DMS79 treated with DMSO at 0.1 percent for 48 hours (cell line): ENCODE results near the gene EDA.
"Not testable (repeated sequence)": the region's sequence is repeated elsewhere in the genome, so short reads cannot be mapped to it uniquely, and the experiment has no call there.

Source experiments
- DNase-seq: peaks from one replicate; lab custom pipeline; 2025; lab: John Stamatoyannopoulos, UW

The EDA gene

DNA sequence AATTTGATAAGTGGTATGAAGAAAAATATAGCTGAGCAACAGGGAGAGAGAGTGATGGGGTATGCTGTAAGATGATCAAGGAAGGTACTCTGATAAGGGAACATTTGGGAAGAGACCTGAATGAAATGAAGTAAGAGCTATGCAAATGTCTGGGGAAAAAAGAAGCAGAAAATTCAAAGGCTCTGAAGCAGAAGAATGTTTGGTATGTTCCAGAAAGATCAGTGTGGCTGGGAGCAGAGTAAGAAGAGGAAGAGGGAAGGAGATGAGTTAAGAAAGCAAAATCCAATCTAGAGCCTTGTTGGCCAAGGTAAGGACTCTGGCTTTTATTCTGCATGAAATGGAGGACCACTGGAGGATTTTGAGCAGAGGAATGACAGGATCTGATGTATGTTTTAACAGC is 343.8 kb downstream of the EDA start:
- no peak for DNase-seq

DNA sequence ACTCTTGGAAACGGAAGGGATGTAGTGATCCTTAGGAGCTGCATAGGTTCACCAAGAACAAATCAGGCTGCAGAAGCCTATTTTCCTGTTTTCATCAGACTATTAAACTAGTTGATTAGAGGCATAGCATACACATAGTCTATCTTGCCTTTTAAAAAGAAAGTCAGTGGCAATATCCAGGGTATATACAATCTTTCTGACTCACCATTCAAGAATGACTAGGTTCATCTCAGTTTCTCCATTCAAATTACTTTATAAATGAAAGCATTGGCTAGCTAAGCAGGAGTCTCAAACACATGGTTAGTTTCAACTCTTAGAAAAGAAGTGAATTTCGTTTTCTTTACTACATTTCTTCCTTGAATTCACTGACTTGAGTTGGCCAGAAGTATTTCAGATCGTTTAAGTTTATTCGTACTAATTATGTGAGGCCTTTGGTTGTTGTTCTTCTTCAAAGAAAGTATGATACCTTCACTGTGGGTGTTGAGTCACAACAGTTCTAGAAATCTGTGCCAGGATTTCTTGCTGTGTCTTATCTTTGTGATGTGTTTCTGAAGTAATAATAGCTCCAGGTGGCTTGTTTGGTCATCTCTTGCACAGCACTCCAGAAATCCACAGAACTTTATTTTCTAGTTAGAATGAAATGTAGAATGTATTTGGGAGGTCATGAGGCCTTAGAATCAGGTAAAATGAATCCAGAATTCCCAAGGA is 345.6 kb downstream of the EDA start:
- no peak for DNase-seq

DNA sequence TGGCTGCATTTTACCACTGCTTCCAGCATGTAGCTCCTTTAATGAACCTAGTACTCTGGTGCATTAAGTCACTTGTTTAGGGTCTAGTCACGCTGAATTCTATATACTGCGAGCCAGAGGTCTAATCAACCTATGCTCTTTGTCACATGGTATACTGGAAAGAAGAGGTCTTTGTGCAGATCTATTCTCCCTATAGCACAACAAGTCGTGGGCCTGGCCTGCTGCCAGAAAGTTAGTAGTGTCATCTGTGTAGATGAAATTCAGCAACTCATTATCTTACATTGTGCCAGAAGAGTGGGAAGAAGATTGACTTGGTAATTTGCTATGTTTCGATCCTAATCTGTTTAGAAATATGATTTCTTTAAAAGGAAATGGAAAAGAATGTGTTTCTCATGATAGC is 353.0 kb downstream of the EDA start:
- no peak for DNase-seq

DNA sequence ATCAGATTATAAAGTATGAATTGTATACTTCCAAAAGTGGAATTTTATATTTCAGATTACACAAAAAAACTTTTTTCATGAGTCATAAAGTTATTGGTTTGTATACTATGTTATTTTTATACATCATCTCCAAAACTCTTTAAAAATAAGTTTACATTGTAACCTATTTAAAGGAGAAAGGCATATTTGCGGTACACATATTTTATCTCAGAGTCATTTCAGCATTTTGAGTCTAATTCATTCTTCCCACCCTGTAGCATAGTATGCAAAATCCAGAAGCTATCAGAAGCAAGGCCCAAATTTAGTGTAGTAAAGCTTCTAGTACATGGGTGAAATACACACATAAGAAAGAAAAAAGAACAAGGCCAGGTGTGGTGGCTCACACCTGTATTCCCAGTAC is 353.5 kb downstream of the EDA start:
- no peak for DNase-seq

DNA sequence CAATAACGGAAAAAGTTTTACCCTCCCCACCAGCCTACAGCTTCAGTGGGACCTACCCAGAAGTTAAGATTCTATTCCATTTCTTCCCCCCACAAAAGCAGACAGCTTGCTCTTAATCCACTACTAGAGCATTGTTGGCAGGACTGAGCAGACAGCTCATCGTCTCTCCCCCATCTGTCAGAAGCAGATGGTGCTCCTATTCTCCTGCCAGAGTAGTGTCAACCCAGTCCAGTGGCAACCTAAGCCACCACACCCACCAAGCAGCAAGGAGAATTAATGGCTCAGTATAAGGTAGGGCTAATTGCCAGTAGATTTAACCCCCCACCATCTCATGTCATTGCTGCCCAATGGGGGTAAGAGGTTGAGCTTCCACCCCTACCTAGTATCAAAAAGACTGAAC is 371.8 kb downstream of the EDA start:
- no peak for DNase-seq

DNA sequence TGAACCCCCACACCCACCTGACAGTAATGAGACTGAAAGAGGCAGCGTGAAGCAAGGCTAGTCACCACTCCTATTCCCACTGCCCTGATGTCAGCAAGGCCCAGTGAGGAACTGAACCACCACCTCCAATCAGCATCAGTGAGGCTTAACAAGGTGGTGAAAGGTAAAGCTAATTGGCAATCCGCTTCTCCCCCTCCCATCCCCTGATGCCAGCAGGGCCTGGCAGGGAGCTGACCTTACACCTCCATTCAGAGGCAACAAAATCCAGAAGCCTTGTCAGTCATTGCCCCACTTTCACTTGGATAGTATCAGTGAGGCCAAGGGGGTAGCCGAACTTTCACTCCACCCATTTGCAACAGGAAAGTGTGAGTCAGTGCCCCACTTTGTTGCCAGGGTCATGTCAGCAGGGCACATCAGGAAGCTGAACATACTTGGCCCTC is 373.1 kb downstream of the EDA start:
- DNase-seq = no peak

DNA sequence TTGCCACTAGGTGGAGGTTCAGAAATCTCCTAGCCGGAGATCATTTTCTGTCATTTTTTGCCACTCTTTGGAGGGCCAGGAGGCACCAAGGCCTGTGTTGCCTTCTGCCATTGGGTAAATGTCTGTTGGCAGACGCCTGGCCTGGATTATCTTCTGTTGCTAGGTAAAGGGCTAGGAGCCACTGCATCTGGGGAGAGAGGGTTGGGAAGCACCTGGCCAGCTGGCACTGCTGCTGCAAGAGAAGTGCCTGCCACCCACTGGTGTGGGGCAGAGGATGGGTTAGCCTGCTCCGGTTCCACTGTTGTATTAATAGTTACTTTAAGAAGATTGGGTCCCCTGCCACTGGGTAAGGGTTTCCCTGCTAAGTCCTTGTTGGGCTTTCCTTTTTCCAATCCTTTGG is 375.8 kb downstream of the EDA start:
- DNase-seq = no peak

DNA sequence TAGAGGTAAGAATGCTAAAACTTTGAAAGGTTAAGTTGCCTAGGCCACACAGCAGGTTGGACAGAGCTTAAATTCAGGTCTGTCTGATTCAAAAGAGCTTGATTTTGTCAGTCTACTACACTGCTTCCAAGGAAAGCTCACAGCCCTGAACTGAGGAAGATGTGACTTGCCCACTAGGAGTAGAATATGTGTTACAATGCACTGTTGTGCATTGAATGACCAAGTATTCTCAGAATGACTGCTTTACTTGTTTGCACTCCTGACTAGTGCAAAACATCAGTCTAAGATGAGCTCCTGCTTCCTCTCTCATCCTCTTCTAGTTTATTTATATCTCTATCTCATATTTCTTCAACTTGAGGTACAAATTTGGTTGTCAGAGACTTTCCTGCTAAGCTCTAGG is 377.6 kb downstream of the EDA start:
- DNase-seq = no peak

DNA sequence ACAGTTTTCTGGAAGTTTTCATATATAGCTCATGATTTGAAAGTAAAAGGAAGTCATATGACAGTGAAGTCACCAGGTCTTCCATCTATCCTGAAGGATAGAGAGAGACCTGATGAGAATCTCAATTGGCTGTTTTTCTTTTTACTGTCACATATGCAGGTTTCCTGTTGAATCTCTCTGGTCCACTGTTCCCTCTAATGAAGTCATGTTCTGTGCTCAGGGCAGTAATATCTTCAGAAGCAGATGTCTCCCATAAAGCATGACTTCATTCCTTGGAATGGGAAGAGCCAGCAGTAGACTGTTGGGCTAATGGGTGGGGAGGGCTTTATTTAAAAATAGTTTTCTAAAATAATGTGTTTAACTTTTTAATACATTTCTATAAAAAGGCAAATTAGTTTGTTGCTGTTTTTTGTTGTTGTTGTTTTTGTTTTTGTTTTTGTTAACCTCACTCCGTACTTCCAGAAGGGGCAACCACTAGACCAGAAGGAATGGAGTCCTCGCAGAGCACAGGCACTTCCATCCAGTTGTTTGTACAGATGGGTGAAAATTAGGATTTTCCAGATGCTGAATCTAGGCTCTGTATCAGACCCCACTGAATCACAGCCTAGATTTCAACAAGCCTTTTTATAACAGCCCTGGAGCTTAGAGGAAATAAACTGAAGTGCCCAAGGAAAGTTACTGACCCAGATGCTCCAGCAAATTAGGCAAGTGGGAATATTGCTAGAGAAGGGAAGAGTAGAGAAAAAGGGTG is 379.6 kb downstream of the EDA start:
- no peak for DNase-seq

DNA sequence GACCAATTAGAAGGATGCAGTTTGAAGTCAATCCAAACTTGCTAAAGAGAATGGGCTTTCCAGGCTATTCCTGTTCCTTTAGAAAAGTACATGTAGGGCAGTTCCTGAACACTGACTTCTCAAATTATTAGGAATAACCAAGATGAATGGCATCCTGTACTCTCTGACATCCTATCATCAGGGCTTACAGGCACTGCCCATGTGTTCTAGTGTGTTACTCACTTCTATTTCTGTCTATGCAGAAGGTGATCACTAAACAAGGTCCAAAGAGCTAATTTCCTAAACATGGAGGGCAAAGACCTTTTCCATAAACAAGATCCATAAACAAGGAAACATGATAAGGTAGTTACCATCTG is 380.2 kb downstream of the EDA start:
- no peak for DNase-seq

DNA sequence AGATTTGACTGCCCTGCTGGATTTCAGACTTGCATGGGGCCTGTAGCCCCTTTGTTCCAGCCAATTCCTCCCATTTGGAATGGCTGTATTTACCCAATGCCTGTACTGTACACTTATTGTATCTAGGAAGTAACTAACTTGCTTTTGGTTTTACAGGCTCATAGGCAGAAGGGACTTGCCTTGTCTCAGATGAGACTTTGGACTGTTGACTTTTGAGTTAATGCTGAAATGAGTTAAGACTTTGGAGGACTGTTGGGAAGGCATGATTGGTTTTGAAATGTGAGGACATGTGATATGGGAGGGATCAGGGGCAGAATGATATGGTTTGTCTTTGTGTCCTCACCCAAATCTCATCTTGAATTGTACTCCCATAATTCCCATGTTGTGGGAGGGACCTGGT is 382.4 kb downstream of the EDA start:
- not testable (repeated sequence) for DNase-seq

DNA sequence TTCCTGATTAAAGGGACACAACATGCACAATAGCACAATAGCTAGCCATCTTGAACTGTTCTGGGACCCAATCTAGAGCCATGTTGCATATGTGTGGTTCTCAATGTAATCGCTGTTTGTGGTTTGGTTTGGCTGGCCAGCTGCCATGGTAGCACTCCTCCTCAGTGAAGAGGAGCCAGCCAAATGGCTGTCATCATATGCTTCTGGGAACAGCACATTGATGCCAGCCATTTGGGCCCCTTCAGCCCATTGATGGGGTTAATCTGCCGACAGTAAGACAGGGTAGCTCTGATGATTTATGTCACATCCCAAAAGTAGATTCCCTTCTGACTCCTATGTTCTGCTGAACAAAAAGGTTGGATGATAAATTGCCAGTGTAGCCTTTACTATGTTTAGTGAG is 385.4 kb downstream of the EDA start:
- DNase-seq = no peak

DNA sequence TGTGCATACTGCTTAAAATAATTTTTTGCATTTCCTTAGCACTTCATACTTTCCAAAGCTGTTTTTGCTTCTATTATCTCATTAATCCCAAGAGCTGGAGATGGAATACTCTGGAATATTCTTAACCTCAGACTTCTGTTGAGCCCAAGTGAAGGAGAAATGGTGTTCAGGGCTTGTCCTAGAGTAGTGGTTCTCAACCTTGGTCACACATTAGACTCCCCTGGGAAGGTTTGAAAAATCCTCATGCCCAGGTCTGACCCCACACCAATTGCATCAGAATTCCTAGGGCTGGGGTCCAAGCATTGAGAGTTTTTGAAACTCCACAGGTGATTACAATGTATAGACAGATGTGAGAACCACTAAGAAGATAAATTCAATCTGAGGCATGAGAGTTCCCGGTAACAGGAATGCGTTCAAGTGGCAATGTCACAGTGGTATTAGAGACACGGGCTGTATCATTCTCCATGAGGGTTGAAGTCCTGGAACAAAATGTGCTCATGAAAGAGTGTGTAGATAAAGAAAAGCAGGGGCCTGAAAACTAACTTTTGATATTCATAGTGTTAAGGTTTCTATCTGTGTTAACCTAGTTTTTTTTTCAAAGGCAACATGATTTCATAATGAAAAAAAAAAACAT is 385.9 kb downstream of the EDA start:
- DNase-seq = no peak

DNA sequence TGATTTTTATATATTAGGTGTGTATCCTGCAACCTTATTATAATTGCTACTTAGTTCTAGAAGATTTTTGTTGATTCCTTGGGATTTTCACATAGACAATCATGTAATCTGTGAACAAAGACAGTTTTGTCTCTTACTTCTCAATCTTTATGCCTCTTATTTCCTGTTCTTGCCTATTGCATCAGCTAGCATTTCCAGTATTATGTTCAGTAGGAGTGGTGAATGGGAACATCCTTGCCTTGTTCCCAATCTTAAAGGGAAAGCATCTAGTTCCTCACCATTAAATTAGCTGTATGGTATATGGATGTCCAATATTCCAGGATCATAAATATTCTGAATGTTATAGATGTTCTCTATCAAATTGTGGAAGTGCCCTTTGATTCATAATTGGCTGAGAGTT is 392.0 kb downstream of the EDA start:
- DNase-seq = no peak

DNA sequence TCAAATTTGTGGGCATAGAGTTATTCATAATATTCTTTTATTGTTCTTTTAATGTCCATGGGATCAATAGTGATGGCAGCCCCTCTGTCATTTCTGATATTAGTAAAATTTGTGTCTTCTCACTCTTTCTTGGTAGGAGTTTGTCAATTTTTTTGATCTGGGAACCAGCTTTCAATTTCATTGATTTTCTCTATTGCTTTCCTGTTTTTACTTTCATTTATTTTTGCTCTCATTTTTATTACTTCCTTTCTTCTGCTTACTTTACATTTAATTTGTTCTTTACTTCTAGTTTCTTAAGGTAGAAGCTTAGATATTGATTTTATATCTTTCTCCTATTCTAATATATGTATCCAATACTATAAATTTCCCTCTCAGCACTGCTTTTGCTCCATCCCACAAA is 393.1 kb downstream of the EDA start:
- DNase-seq = no peak

DNA sequence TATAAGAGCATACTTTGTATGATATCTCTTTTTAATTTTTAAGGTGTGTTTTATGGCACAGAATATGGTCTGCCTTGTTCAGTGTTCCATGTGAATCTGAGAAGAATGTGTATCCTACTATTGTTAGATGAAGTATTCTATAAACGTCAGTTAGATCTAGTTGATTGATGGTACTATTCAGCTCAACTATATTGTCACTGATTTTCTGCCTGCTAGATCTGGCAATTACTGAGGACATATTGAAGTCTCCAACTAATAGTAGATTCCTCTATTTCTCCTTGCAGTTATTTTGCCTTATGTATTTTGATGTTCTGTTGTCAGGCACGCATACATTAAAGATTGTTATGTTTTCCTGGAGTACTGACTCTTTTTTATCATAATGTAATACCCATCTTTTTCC is 394.1 kb downstream of the EDA start:
- no peak for DNase-seq

DNA sequence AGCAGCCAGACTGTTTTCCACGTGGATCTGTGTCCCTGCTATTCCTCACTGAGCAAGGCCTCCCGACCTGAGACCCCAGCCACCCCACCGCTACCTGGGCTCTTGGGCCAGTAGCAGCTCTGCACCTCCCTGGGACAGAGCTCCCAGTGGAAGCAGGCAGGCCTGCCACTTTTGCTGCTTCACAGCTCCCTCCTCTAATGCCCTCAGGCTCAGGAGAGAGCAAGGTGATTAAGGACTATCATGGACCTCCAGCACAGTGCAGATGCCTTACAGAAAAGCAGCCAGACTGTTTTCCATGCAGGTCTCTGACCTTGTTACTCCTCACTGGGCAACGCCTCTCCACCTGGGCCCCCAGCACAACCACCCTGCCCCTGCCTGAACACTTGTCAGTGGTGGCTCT is 396.8 kb downstream of the EDA start:
- no peak for DNase-seq

DNA sequence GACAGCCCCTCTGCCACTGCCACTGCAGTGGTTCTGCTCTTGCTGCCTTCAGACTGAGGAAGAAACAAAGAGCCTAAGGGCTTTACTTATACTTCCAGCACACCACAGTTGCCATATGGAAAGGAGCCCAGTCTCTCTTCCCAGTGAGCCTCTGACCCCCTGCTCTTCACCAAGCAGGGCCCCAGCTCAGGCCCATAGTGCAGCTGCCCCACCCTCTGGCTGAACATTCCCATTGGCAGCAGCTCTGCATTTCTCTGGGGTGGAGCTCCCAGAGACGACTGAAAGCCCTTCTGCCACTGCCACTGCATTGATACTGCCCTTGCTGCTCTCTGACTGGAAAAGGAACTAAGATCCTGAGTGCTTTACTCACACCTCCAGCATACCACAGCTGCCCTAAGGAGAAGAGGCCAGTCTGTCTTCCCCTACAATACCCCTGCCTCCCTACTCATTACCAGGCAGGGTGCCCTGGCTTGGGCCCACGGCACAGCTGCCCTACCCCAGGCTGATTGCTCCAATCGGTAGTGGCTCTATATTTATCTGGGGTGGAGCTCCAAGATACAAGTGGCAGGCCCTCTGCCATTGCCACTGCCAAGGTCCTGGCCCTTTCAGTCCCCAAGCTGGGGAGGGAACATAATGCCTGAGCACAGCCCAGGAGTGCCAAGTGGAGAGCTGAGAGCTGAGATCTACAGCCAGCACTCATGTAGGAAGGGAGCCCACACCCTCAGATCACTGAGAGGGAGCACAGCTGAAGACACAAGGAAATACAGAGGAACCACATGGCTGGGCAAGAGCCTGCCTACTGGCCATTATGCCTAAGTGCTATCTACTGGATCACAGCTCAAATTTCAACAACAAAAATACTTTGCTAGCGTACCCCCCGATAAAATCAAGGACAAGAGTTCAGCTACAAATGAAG is 397.8 kb downstream of the EDA start:
- no peak for DNase-seq

DNA sequence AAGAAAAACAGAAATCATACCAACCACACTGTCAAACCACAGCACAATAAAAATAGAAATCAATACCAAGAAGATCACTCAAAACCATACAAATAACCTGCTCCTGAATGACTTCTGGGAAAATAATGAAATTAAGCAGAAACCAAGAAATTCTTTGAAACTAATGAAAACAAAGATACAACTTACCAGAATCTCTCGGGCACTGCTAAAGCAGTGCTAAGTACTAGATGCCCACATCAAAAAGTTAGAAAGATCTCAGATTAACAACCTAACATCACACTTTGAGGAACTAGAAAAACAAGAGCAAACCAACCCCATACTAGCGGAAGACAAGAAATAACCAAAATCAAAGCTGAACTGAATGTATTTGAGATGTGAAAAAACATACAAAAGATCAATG is 400.6 kb downstream of the EDA start:
- DNase-seq = no peak

DNA sequence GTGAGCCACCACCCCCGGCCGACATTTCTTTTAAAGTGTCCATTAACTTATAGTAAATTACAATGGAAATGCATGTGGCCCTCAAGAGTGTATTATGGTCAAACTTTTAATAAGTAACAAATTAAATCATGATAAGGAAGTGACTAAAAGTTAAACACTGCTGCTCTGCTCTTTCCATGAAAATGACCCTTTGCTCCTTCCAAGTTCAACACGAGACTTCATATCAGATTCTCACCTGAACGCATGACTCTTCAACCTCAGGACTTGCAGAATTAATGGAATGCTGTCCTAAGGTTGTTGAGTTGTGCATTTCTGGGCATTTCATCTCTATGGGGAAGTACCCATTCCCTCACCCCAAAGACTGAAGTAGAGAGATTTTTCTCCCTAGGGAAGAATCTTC is 406.7 kb downstream of the EDA start:
- no peak for DNase-seq

DNA sequence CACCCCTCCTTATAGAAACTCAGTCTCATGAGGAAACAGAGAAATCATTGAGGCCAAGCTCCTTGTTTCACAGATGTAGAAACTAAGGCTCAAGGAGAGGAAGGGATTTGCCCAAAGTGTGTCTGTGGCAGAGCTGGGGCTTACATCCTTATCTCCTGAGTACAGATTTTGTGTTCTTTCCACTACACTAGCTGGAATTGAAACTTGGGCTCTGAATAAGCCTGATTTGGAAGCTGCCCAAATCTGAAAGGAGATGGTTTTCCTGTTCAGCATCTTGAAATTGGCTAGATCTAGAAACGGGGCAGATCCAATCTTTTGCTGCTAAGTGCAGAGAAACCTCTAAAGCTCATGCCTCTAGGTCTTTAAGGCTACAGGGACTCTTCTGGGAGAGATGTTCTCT is 409.6 kb downstream of the EDA start:
- no peak for DNase-seq

DNA sequence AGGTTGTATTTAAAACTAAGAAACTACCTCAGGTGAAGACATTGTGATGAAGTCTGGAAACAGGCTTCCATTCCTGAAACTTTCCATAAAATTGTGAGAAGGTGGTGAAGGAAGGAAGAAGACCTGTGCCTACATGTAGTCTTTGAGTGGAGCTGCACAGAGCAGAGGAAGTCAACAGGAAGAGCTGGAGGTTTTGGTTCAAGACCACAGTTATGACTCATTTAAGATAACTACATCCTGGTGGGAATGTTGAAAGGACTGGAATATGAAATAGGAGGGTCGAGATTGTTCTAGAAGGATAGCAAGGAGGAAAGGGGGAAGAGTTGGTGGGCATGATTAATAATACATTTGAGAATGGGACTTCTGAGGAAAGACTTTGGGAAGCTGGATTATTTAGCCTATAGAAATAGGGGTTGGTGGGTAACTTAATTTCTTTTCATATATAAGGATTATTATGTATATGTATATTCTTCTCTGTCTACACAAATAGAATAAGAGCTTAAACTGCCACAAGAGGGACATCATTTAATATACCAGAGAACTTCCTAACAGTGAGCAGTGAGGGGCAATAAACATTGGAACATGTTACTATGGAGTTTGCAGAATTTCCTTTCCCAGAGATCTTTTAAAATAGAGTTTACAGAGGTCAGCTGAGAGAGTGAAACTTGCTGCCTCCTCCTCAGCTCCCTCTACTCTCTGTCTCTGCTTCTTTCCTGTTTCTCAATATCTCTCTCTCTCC is 410.4 kb downstream of the EDA start:
- no peak for DNase-seq
